Thoracic aorta (tissue), 2 donors: ENCODE data around the gene NMT2. TPM values are rescaled to one million over a fixed set of nuclear protein-coding genes. Genes with fewer than 3 reads are reported as not detected.

Experiments
- ATAC-seq: fragments of 150-250 bp; one replicate; pipeline ENCODE4 v1.8.0; 2017; ENCODE audit warnings: low read depth; ENCODE audit not compliant: insufficient number of reproducible peaks, low FRiP score
- DNase-seq: peaks from one replicate; pipeline ENCODE4 v3.0.0-alpha.2; 2020; ENCODE audit warnings: low spot score
- H3K27ac ChIP-seq, 2 donors: fragments of 200-600 bp; sonication (generic); 1 replicate in 1 of 2; 2 replicates in 1 of 2; pipeline ENCODE4 v1.5.1; 2016; ENCODE audit warnings: mild to moderate bottlenecking in 2 of 2, moderate library complexity in 2 of 2
- H3K27me3 ChIP-seq: fragments of 200-600 bp; sonication (generic); replicated peaks from 2 replicates; pipeline ENCODE4 v1.6.0; 2016; ENCODE audit warnings: mild to moderate bottlenecking; ENCODE audit not compliant: insufficient read depth
- H3K36me3 ChIP-seq: fragments of 200-600 bp; sonication (generic); one replicate; pipeline ENCODE4 v1.5.1; 2016
- H3K4me1 ChIP-seq, 2 donors: fragments of 200-600 bp; sonication (generic); 1 replicate in 1 of 2; 2 replicates in 1 of 2; pipeline versions ENCODE4 v1.5.1 to v1.6.0; 2016; ENCODE audit warnings: low read depth in 2 of 2, mild to moderate bottlenecking in 1 of 2; ENCODE audit not compliant: control insufficient read depth in 1 of 2
- H3K4me3 ChIP-seq: fragments of 200-600 bp; sonication (generic); 2 replicates; pipeline ENCODE4 v1.5.1; 2016; ENCODE audit warnings: mild to moderate bottlenecking
- H3K9me3 ChIP-seq: fragments of 200-600 bp; sonication (generic); 2 replicates; pipeline ENCODE4 v1.5.1; 2016
- CTCF ChIP-seq: fragments of 200-600 bp; sonication (generic); IDR thresholded peaks from one replicate; pipeline ENCODE4 v1.5.1; 2019; ENCODE audit warnings: antibody characterized with exemption
- total RNA-seq, 2 donors: library from RNA; depleted of rRNA; stranded (reverse); fragments of >200 nt; gene quantifications; one replicate each; pipeline versions ENCODE4 v1.1.0 to v1.2.3, GENCODE V29; 2016

Gene NMT2
- total RNA-seq, 2 donors from 2014 or later, result 15.0 to 18.7 TPM

- Histone ChIP-seq H3K36me3 (no peaks in the 10 kb centered on the region), H3K9me3 (no peaks in the 10 kb centered on the region), H3K27ac (no peak overlapping the region), H3K27me3 (no peaks in the 10 kb centered on the region), H3K4me1 (no peaks in the 10 kb centered on the region), H3K4me3 (no peak overlapping the region)
- no peak for TF ChIP-seq CTCF
- no peak for DNase-seq
- ATAC-seq, result no peak
Measured at GRCh38 chr10:15180736-15181135, 12.2 kb upstream of the NMT2 start.

GRCh38 chr10:15176269-15176668, 7.8 kb upstream of the NMT2 start:
- Histone ChIP-seq H3K27ac (no peak overlapping the region), H3K4me1 (no peaks in the 10 kb centered on the region)
- no peak for TF ChIP-seq CTCF

GRCh38 chr10:15175587-15175986, 7.1 kb upstream of the NMT2 start:
- H3K4me1 ChIP-seq, result no peaks in the 10 kb centered on the region
- no peaks in the 10 kb centered on the region for H3K27me3 ChIP-seq
- TF ChIP-seq CTCF, result no peak
- ATAC-seq (no peak), DNase-seq (no peak)
- H3K27ac ChIP-seq, result no peak overlapping the region
- no peaks in the 10 kb centered on the region for H3K36me3 ChIP-seq
- H3K4me3 ChIP-seq, result no peak overlapping the region
- no peaks in the 10 kb centered on the region for H3K9me3 ChIP-seq

More at GRCh38 chr10:15176269-15176668, 7.8 kb upstream of the NMT2 start:
- Histone ChIP-seq H3K36me3 (no peaks in the 10 kb centered on the region), H3K4me3 (no peak overlapping the region), H3K27me3 (no peaks in the 10 kb centered on the region), H3K9me3 (no peaks in the 10 kb centered on the region)
- ATAC-seq, result no peak
- DNase-seq, result no peak

GRCh38 chr10:15172306-15172840, 3.9 kb upstream of the NMT2 start:
- Histone ChIP-seq H3K4me1 (peaks cover 2 to 15% of the 10 kb centered on the region in 2 donors), H3K36me3 (no peaks in the 10 kb centered on the region), H3K27ac (no peak overlapping the region), H3K9me3 (no peaks in the 10 kb centered on the region), H3K27me3 (no peaks in the 10 kb centered on the region), H3K4me3 (no peak overlapping the region)
- DNase-seq, result no peak
- no peak for TF ChIP-seq CTCF
- no peak for ATAC-seq

- Histone ChIP-seq H3K4me3 (peak overlapping the region; percentile 65), H3K9me3 (no peaks in the 10 kb centered on the region), H3K27ac (no peak overlapping the region), H3K36me3 (no peaks in the 10 kb centered on the region), H3K4me1 (peaks cover 9 to 33% of the 10 kb centered on the region in 2 donors), H3K27me3 (no peaks in the 10 kb centered on the region)
- no peak for DNase-seq
- no peak for ATAC-seq
- no peak for TF ChIP-seq CTCF
Measured at GRCh38 chr10:15169555-15170401, 1.3 kb upstream of the NMT2 start.
